Measurements from ENCODE around the gene EAF2. TPM values are rescaled to one million over a fixed set of nuclear protein-coding genes. Genes with fewer than 3 reads are reported as not detected.
"Not testable (repeated sequence)": the region's sequence is repeated elsewhere in the genome, so short reads cannot be mapped to it uniquely, and the experiment has no call there.

EAF2 gene
- polyA plus RNA-seq, 4 donors = 7.4 to 11.2 (median 8.6) TPM

- peak in 1 of 4 donors; percentile 1 for DNase-seq (ENCODE audit: low read depth in 4 of 4, low spot score in 3 of 4)
Observed at GRCh38 chr3:121855555-121855954, 20.5 kb downstream of the EAF2 start.

- not testable (repeated sequence) for DNase-seq (ENCODE audit: low read depth in 4 of 4, low spot score in 3 of 4)
Observed at GRCh38 chr3:121857778-121858177, 22.8 kb downstream of the EAF2 start.

- not testable (repeated sequence) for DNase-seq (ENCODE audit: low read depth in 4 of 4, low spot score in 3 of 4)
Observed at GRCh38 chr3:121863247-121863646, 28.2 kb downstream of the EAF2 start.

- no peak for DNase-seq (ENCODE audit: low read depth in 4 of 4, low spot score in 3 of 4)
Observed at GRCh38 chr3:121863801-121864200, 28.8 kb downstream of the EAF2 start.

GRCh38 chr3:121869736-121870135 is 34.7 kb downstream of the EAF2 start:
- DNase-seq (ENCODE audit: low read depth in 4 of 4, low spot score in 3 of 4) = no peak

GRCh38 chr3:121870717-121871116 is 35.7 kb downstream of the EAF2 start:
- DNase-seq (ENCODE audit: low read depth in 4 of 4, low spot score in 3 of 4) = no peak

GRCh38 chr3:121871430-121871829 is 36.4 kb downstream of the EAF2 start:
- no peak for DNase-seq (ENCODE audit: low read depth in 4 of 4, low spot score in 3 of 4)

GRCh38 chr3:121878411-121878810 is 43.4 kb downstream of the EAF2 start:
- DNase-seq (ENCODE audit: low read depth in 4 of 4, low spot score in 3 of 4) = no peak

- no peak for DNase-seq (ENCODE audit: low read depth in 4 of 4, low spot score in 3 of 4)
Observed at GRCh38 chr3:121883507-121883906, 48.5 kb downstream of the EAF2 start.

- no peak for DNase-seq (ENCODE audit: low read depth in 4 of 4, low spot score in 3 of 4)
Observed at GRCh38 chr3:121885386-121885785, 50.4 kb downstream of the EAF2 start.

- DNase-seq (ENCODE audit: low read depth in 4 of 4, low spot score in 3 of 4) = no peak
Observed at GRCh38 chr3:121894301-121894990, 59.4 kb downstream of the EAF2 start, which contains the start of gene SLC15A2. TSS of gene SLC15A2 (plus strand) at chr3:121894401. CDS start at chr3:121894477, 76 bp downstream.

- DNase-seq (ENCODE audit: low read depth in 4 of 4, low spot score in 3 of 4) = no peak
Observed at GRCh38 chr3:121895121-121895520, 60.1 kb downstream of the EAF2 start.

- DNase-seq (ENCODE audit: low read depth in 4 of 4, low spot score in 3 of 4) = no peak
Observed at GRCh38 chr3:121895736-121896135, 60.7 kb downstream of the EAF2 start.

- DNase-seq (ENCODE audit: low read depth in 4 of 4, low spot score in 3 of 4) = no peak
Observed at GRCh38 chr3:121896823-121897222, 61.8 kb downstream of the EAF2 start.

- DNase-seq (ENCODE audit: low read depth in 4 of 4, low spot score in 3 of 4) = no peak
Observed at GRCh38 chr3:121897296-121897695, 62.3 kb downstream of the EAF2 start.

- DNase-seq (ENCODE audit: low read depth in 4 of 4, low spot score in 3 of 4) = no peak
Observed at GRCh38 chr3:121913305-121913990, 78.4 kb downstream of the EAF2 start.

- DNase-seq (ENCODE audit: low read depth in 4 of 4, low spot score in 3 of 4) = no peak
Observed at GRCh38 chr3:121914081-121914998, 79.3 kb downstream of the EAF2 start.

- no peak for DNase-seq (ENCODE audit: low read depth in 4 of 4, low spot score in 3 of 4)
Observed at GRCh38 chr3:121916189-121916588, 81.2 kb downstream of the EAF2 start.

- no peak for DNase-seq (ENCODE audit: low read depth in 4 of 4, low spot score in 3 of 4)
Observed at GRCh38 chr3:121918779-121919483, 83.9 kb downstream of the EAF2 start.

GRCh38 chr3:121924734-121925133 is 89.7 kb downstream of the EAF2 start:
- DNase-seq (ENCODE audit: low read depth in 4 of 4, low spot score in 3 of 4) = no peak
